WI38 (cell line): ENCODE results near the gene NEIL3.
A peak's percentile ranks its signal among the peaks of the same experiment; 100 is the strongest.

Source experiments
- H3K4me3 ChIP-seq: 2 replicates; pipeline ENCODE4 v1.5.1; 2011; ENCODE audit warnings: low read depth, mild to moderate bottlenecking, control low read depth, low read length
- CTCF ChIP-seq: IDR thresholded peaks from 2 replicates; pipeline ENCODE4 v1.5.1; 2012; ENCODE audit warnings: low read depth, mild to moderate bottlenecking, control low read depth, low read length

Gene NEIL3

GRCh38 chr4:177309522-177310371 lies at the start of gene NEIL3:
NEIL3 (plus strand) TSS chr4:177309874; CDS start chr4:177309954, 80 bp downstream.
- TF ChIP-seq CTCF: no peak
- H3K4me3 ChIP-seq: peak within 1 kb of the TSS; percentile 85

DNA sequence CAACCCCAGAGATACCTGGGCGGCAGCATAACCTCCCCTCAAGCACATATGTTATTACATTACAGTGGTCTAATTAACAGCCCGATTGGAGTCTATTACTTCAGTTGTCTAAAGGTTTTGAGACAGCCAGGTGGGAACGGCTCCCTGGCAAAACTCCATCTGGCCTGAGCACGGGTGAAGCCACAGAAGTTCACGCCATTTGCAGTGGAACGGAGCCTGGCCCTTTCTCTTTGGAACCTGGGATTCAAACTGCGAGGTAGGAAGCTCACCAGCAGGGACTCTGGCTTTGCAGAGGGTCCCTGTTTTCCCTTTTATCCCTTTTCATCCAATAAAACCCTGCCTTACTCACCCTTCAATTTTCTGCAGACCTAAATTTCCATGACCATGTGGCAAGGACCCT lies 45.9 kb upstream of the NEIL3 start:
- no peak for TF ChIP-seq CTCF
- no peak overlapping the region for H3K4me3 ChIP-seq

GRCh38 chr4:177264788-177265422 lies 44.8 kb upstream of the NEIL3 start:
- no peak for TF ChIP-seq CTCF
- H3K4me3 ChIP-seq: no peak overlapping the region

DNA sequence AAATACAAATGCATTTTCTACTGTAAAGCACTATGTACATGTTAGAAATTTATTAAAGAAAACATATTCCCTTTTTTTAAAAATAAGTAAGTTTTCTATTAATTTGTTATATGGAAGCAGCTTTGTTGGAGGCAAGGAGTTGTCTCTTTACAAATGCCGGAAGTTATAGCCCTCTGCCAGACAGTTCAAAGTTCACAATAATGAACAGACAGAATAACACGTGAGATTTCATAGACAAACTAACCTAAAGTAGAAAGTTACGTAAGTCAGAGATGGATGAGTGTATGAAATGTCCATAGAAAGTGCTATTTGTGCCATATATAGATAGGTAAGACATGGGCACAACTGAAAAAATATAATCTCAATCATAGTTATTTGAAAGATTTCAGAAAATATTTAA lies 43.9 kb upstream of the NEIL3 start:
- no peak overlapping the region for H3K4me3 ChIP-seq
- no peak for TF ChIP-seq CTCF

GRCh38 chr4:177266506-177266905 lies 43.2 kb upstream of the NEIL3 start:
- no peak for TF ChIP-seq CTCF
- H3K4me3 ChIP-seq: no peak overlapping the region

- H3K4me3 ChIP-seq: no peak overlapping the region
- no peak for TF ChIP-seq CTCF
Measured at GRCh38 chr4:177267911-177268310, 41.8 kb upstream of the NEIL3 start.

DNA sequence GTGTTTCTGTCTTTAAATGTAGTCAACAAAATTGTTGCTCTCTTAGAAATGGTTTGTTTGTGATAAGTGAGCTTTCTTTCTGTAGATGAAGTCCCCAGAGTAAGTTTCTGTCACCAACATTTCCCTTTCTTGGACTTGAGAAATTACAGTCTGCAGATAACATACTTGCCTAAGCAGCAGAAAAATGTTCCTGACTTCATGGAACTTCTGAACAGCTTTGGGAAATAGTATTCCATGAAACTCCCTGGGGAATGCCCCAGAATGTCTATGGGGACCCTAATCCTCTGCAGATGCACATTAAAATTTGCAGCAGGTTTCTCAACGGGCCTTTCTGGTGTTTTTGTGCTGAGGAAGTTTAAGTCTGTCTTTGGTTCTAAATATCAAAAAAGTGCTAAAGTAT lies 38.6 kb upstream of the NEIL3 start:
- H3K4me3 ChIP-seq: no peak overlapping the region
- TF ChIP-seq CTCF: no peak
